Choroid plexus epithelial cell (primary cell): ENCODE data around the gene HOXD12.

ENCODE experiments used
- DNase-seq: peaks from one replicate; pipeline ENCODE4 v3.0.0-alpha.2; 2010; ENCODE audit warnings: low read depth
- H3K4me3 ChIP-seq: 2 replicates; pipeline ENCODE4 v1.5.1; 2011; ENCODE audit warnings: low read depth, mild to moderate bottlenecking, control low read depth, low read length, moderate library complexity
- TF ChIP-seq, protein P1 (sequence below): conservative IDR thresholded peaks from 2 replicates; pipeline ENCODE4 v1.5.1; 2011; ENCODE audit warnings: low read depth, mild to moderate bottlenecking, control low read depth, inconsistent platforms, low read length, moderate library complexity

The HOXD12 gene

DNA sequence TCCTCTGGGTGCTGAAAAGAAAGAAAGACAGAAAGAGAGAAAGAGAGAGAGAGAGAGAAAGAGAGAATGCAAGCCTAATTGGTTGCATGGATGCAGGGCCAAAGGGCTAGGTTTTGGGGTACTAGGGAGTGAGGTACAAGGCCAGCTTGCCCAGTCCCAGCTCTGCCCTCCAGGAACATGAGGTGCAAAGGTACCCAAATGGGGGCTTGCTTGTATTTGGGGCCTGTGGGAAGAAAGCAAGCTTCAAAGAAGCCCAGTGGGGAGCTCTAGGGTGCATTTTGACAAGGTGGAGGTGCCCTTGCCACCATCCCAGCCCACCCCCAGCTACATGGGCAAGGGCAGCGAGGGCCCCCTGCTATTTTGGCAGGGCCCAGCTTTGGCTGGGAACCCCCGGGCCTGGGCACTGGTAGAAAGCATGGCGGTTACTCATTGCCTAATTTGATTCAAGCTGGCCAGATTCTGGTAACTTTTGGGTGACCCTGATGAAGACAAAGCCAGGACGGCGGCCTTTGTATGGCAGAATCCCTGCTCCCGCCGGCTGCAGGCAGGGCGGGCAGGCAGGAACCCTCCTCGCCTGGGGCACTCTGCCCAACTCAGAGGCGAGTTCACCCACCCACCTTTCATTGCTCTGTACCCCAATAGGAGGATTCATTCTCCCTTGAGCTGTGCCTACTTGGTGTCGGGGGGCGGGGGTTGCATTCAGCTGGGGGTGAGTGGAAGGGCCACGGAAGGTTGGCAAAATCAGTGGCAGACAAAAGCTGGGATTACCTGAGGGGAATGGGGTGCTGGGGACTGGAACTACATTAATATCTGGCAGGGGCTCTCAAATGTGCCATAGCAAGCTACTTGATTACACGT is 51.2 kb downstream of the HOXD12 start:
- no peak for DNase-seq
- TF ChIP-seq, protein P1, sequence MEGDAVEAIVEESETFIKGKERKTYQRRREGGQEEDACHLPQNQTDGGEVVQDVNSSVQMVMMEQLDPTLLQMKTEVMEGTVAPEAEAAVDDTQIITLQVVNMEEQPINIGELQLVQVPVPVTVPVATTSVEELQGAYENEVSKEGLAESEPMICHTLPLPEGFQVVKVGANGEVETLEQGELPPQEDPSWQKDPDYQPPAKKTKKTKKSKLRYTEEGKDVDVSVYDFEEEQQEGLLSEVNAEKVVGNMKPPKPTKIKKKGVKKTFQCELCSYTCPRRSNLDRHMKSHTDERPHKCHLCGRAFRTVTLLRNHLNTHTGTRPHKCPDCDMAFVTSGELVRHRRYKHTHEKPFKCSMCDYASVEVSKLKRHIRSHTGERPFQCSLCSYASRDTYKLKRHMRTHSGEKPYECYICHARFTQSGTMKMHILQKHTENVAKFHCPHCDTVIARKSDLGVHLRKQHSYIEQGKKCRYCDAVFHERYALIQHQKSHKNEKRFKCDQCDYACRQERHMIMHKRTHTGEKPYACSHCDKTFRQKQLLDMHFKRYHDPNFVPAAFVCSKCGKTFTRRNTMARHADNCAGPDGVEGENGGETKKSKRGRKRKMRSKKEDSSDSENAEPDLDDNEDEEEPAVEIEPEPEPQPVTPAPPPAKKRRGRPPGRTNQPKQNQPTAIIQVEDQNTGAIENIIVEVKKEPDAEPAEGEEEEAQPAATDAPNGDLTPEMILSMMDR, result no peak
- H3K4me3 ChIP-seq, result no peak overlapping the region

DNA sequence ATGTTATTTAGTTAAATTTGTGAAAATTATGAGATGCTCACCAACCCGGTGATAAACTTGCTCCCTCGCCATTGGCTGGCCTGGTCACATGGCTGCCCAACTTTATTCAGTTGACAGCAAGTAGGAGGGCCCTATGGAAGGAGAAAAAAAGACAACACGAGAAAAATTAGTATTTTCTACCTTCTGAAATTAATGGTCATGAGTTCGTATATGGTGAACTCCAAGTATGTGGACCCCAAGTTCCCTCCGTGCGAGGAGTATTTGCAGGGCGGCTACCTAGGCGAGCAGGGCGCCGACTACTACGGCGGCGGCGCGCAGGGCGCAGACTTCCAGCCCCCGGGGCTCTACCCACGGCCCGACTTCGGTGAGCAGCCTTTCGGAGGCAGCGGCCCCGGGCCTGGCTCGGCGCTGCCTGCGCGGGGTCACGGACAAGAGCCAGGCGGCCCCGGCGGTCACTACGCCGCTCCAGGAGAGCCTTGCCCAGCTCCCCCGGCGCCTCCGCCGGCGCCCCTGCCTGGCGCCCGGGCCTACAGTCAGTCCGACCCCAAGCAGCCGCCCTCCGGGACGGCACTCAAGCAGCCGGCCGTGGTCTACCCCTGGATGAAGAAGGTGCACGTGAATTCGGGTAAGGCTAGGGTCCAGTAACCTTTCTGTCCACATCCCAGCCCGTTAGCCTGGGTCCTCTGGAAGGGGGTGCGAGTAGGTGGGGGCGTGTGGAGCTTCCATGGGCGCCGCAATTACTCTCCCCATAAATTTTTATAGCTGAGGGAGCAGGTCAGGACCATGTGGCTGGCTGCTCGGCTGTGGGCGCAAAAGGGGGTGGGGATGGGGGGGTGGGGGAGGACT is 52.1 kb downstream of the HOXD12 start, which contains the start of gene HOXD4:
TSS of gene HOXD4 (plus strand) at position 109 of the 846 bp plus-strand sequence. CDS start at position 193, 84 bp downstream.
- TF ChIP-seq, protein P1, result no peak
- no peak within 1 kb of the TSS for H3K4me3 ChIP-seq
- no peak for DNase-seq
